Stomach (tissue), 4 donors: ENCODE data around the gene ARHGAP12.

ENCODE experiments used
- POLR2A ChIP-seq, 4 donors: fragments of 450-650 bp; IDR thresholded peaks; one replicate each; pipeline ENCODE4 v1.6.1; 2016; ENCODE audit warnings: antibody characterized with exemption in 4 of 4, control low read depth in 2 of 4, mild to moderate bottlenecking in 1 of 4, moderate library complexity in 1 of 4
- TF ChIP-seq, protein P1 (sequence below), 7 experiments: fragments of 450-650 bp in 4 of 7; fragments of 200-600 bp in 3 of 7; sonication (generic) in 3 of 7; IDR thresholded peaks; one replicate each; pipeline ENCODE4 v1.5.1; 2016 to 2019; ENCODE audit warnings: antibody characterized with exemption in 7 of 7, control low read depth in 2 of 7, mild to moderate bottlenecking in 1 of 7

DNA sequence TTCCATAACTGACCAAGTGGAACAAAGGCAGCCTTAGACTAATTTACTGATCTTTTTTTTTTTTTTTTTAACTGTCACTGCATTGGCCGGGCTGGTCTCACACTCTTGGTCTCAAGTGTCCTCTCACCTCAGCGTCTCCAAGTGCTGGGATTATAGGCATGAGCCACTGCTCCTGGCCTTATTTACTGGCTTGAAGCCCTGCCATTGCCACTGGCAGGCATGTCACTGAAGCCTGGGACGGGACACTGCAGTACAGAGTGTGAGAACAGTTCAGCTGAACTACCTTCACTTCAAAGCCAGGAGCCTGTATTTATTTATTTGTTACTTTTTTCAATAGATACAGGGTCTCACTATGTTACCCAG is 15.4 kb upstream of the ARHGAP12 start:
- TF ChIP-seq POLR2A (IDR thresholded peaks at IDR 0.05), result no peak
- TF ChIP-seq, protein P1, sequence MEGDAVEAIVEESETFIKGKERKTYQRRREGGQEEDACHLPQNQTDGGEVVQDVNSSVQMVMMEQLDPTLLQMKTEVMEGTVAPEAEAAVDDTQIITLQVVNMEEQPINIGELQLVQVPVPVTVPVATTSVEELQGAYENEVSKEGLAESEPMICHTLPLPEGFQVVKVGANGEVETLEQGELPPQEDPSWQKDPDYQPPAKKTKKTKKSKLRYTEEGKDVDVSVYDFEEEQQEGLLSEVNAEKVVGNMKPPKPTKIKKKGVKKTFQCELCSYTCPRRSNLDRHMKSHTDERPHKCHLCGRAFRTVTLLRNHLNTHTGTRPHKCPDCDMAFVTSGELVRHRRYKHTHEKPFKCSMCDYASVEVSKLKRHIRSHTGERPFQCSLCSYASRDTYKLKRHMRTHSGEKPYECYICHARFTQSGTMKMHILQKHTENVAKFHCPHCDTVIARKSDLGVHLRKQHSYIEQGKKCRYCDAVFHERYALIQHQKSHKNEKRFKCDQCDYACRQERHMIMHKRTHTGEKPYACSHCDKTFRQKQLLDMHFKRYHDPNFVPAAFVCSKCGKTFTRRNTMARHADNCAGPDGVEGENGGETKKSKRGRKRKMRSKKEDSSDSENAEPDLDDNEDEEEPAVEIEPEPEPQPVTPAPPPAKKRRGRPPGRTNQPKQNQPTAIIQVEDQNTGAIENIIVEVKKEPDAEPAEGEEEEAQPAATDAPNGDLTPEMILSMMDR (IDR thresholded peaks at IDR 0.05), result no peak
